ENCODE data around the gene AP5B1. TPM values are rescaled to one million over a fixed set of nuclear protein-coding genes. Genes with fewer than 3 reads are reported as not detected.
A peak's percentile ranks its signal among the peaks of the same experiment; 100 is the strongest.

Gene AP5B1
- total RNA-seq, 1 donor = 18.1 TPM

GRCh38 chr11:65793625-65794400 lies 13.0 kb upstream of the AP5B1 start:
- DNase-seq (ENCODE audit: insufficient read length, low spot score, missing footprints) = peak; percentile 72
- Histone ChIP-seq H3K36me3 (ENCODE audit: insufficient read depth, low read length) (no peaks in the 10 kb centered on the region), H3K4me1 (ENCODE audit: insufficient read depth, low read length) (peaks cover 3% of the 10 kb centered on the region), H4K20me1 (ENCODE audit: insufficient read depth, low read length) (no peaks in the 10 kb centered on the region), H3K4me2 (ENCODE audit: insufficient read depth, low read length) (no peak overlapping the region), H3K9me3 (ENCODE audit: low read depth, low read length) (no peaks in the 10 kb centered on the region), H3K27ac (ENCODE audit: low read depth, low read length) (no peak overlapping the region), H3K79me2 (ENCODE audit: insufficient read depth, low read length) (no peaks in the 10 kb centered on the region), H3K27me3 (ENCODE audit: insufficient read depth, low read length) (peaks cover 20% of the 10 kb centered on the region), H3K4me3 (ENCODE audit: insufficient read depth, low read length) (no peak overlapping the region), H2AFZ (ENCODE audit: low read length) (no peak overlapping the region)
- no peak for TF ChIP-seq CTCF (IDR thresholded peaks at IDR 0.05; ENCODE audit: extremely low read depth, low read depth, low read length)

GRCh38 chr11:65793144-65793581 lies 12.4 kb upstream of the AP5B1 start:
- Histone ChIP-seq H3K4me2 (ENCODE audit: insufficient read depth, low read length) (no peak overlapping the region), H4K20me1 (ENCODE audit: insufficient read depth, low read length) (no peaks in the 10 kb centered on the region), H3K36me3 (ENCODE audit: insufficient read depth, low read length) (no peaks in the 10 kb centered on the region), H3K27ac (ENCODE audit: low read depth, low read length) (no peak overlapping the region), H2AFZ (ENCODE audit: low read length) (no peak overlapping the region), H3K79me2 (ENCODE audit: insufficient read depth, low read length) (no peaks in the 10 kb centered on the region), H3K27me3 (ENCODE audit: insufficient read depth, low read length) (peaks cover 26% of the 10 kb centered on the region), H3K9me3 (ENCODE audit: low read depth, low read length) (no peaks in the 10 kb centered on the region), H3K4me1 (ENCODE audit: insufficient read depth, low read length) (peaks cover 3% of the 10 kb centered on the region), H3K4me3 (ENCODE audit: insufficient read depth, low read length) (no peak overlapping the region)
- TF ChIP-seq CTCF (IDR thresholded peaks at IDR 0.05; ENCODE audit: extremely low read depth, low read depth, low read length) = no peak
- peak; percentile 77 for DNase-seq (ENCODE audit: insufficient read length, low spot score, missing footprints)

- Histone ChIP-seq H3K27ac (ENCODE audit: low read depth, low read length) (no peak overlapping the region), H3K27me3 (ENCODE audit: insufficient read depth, low read length) (peaks cover 25% of the 10 kb centered on the region), H3K9me3 (ENCODE audit: low read depth, low read length) (no peaks in the 10 kb centered on the region), H3K4me3 (ENCODE audit: insufficient read depth, low read length) (no peak overlapping the region), H4K20me1 (ENCODE audit: insufficient read depth, low read length) (no peaks in the 10 kb centered on the region), H3K36me3 (ENCODE audit: insufficient read depth, low read length) (no peaks in the 10 kb centered on the region), H3K79me2 (ENCODE audit: insufficient read depth, low read length) (no peaks in the 10 kb centered on the region), H2AFZ (ENCODE audit: low read length) (no peak overlapping the region), H3K4me1 (ENCODE audit: insufficient read depth, low read length) (peaks cover 3% of the 10 kb centered on the region), H3K4me2 (ENCODE audit: insufficient read depth, low read length) (no peak overlapping the region)
- TF ChIP-seq CTCF (IDR thresholded peaks at IDR 0.05; ENCODE audit: extremely low read depth, low read depth, low read length) = no peak
- DNase-seq (ENCODE audit: insufficient read length, low spot score, missing footprints) = peak; percentile 87
These were observed 11.7 kb upstream of the AP5B1 start for GRCh38 chr11:65792456-65792855.

GRCh38 chr11:65791719-65792213 lies 11.0 kb upstream of the AP5B1 start:
- no peaks in the 10 kb centered on the region for H4K20me1 ChIP-seq (ENCODE audit: insufficient read depth, low read length)
- H3K9me3 ChIP-seq (ENCODE audit: low read depth, low read length) = no peaks in the 10 kb centered on the region
- no peak overlapping the region for H3K27ac ChIP-seq (ENCODE audit: low read depth, low read length)
- peaks cover 3% of the 10 kb centered on the region for H3K4me1 ChIP-seq (ENCODE audit: insufficient read depth, low read length)
- H3K79me2 ChIP-seq (ENCODE audit: insufficient read depth, low read length) = no peaks in the 10 kb centered on the region
- no peaks in the 10 kb centered on the region for H3K36me3 ChIP-seq (ENCODE audit: insufficient read depth, low read length)
- DNase-seq (ENCODE audit: insufficient read length, low spot score, missing footprints) = peak; percentile 86
- no peak overlapping the region for H3K4me3 ChIP-seq (ENCODE audit: insufficient read depth, low read length)
- H2AFZ ChIP-seq (ENCODE audit: low read length) = no peak overlapping the region
- peaks cover 29% of the 10 kb centered on the region for H3K27me3 ChIP-seq (ENCODE audit: insufficient read depth, low read length)
- H3K4me2 ChIP-seq (ENCODE audit: insufficient read depth, low read length) = no peak overlapping the region
- TF ChIP-seq CTCF (IDR thresholded peaks at IDR 0.05; ENCODE audit: extremely low read depth, low read depth, low read length) = no peak

Data from osteoblast (primary cell).